MM.1S (cell line): ENCODE results near the gene GPR62.

Source experiments
- DNase-seq: peaks from one replicate; pipeline ENCODE4 v3.0.0-alpha.2; 2015
- H2AFZ ChIP-seq: fragments of 300-600 bp; sonication (generic); 2 replicates; pipeline ENCODE4 v1.6.0; 2016; ENCODE audit warnings: antibody characterized with exemption, low read length
- H3F3A ChIP-seq: fragments of 300-600 bp; sonication (generic); 2 replicates; pipeline ENCODE4 v1.6.1; 2016; ENCODE audit warnings: mild to moderate bottlenecking, antibody characterized with exemption, low read length, moderate library complexity, mixed read lengths; ENCODE audit not compliant: insufficient read depth
- H3K27ac ChIP-seq: fragments of 300-600 bp; sonication (generic); 2 replicates; pipeline ENCODE4 v1.5.1; 2016; ENCODE audit warnings: mild to moderate bottlenecking, low read length
- H3K27me3 ChIP-seq: fragments of 300-600 bp; sonication (generic); replicated peaks from 2 replicates; pipeline ENCODE4 v1.6.0; 2016; ENCODE audit warnings: low read length; ENCODE audit not compliant: insufficient read depth
- H3K36me3 ChIP-seq: fragments of 300-600 bp; sonication (generic); replicated peaks from 2 replicates; pipeline ENCODE4 v1.6.1; 2016; ENCODE audit warnings: mild to moderate bottlenecking, low read length, mixed read lengths; ENCODE audit not compliant: insufficient read depth
- H3K4me1 ChIP-seq: fragments of 300-600 bp; sonication (generic); 2 replicates; pipeline ENCODE4 v1.6.1; 2016; ENCODE audit warnings: low read length, mixed read lengths
- H3K4me2 ChIP-seq: fragments of 300-600 bp; sonication (generic); 2 replicates; pipeline ENCODE4 v1.6.0; 2016; ENCODE audit warnings: low read depth, low read length
- H3K4me3 ChIP-seq: fragments of 300-600 bp; sonication (generic); 2 replicates; pipeline ENCODE4 v1.5.1; 2016; ENCODE audit warnings: low read length, mixed read lengths
- H3K79me2 ChIP-seq: fragments of 300-600 bp; sonication (generic); 2 replicates; pipeline ENCODE4 v1.6.1; 2016; ENCODE audit warnings: mixed run types, low read length, mixed read lengths
- H3K9ac ChIP-seq: fragments of 300-600 bp; sonication (generic); 2 replicates; pipeline ENCODE4 v1.6.1; 2016; ENCODE audit warnings: low read length, mixed read lengths
- H3K9me2 ChIP-seq: fragments of 300-600 bp; sonication (generic); replicated peaks from 2 replicates; pipeline ENCODE4 v1.6.1; 2016; ENCODE audit warnings: mild to moderate bottlenecking, low read length, mixed read lengths; ENCODE audit not compliant: insufficient read depth
- H3K9me3 ChIP-seq: fragments of 300-600 bp; sonication (generic); replicated peaks from 2 replicates; pipeline ENCODE4 v1.6.1; 2016; ENCODE audit warnings: mild to moderate bottlenecking, low read length, mixed read lengths; ENCODE audit not compliant: insufficient read depth
- H4K20me1 ChIP-seq: fragments of 300-600 bp; sonication (generic); 2 replicates; pipeline ENCODE4 v1.6.1; 2016; ENCODE audit warnings: mild to moderate bottlenecking, low read length, moderate library complexity, mixed read lengths; ENCODE audit not compliant: insufficient read depth
- CTCF ChIP-seq: fragments of 300-600 bp; sonication (generic); IDR thresholded peaks from 2 replicates; pipeline ENCODE4 v1.5.1; 2016; ENCODE audit warnings: antibody characterized with exemption, low read length, mixed read lengths
- EZH2 ChIP-seq: fragments of 300-600 bp; sonication (generic); optimal IDR thresholded peaks from 2 replicates; pipeline ENCODE3; 2017; ENCODE audit warnings: low read depth, mild to moderate bottlenecking, antibody characterized with exemption, low read length, mixed read lengths
- EZH2phosphoT487 ChIP-seq: fragments of 300-600 bp; sonication (generic); IDR thresholded peaks from 2 replicates; pipeline ENCODE4 v1.6.1; 2018; ENCODE audit warnings: antibody characterized with exemption, low read length

The GPR62 gene

GRCh38 chr3:51945926-51946705 lies 9.1 kb upstream of the GPR62 start:
- H3K27ac ChIP-seq, result no peak overlapping the region
- H3K9ac ChIP-seq, result no peak overlapping the region
- H3K27me3 ChIP-seq, result no peaks in the 10 kb centered on the region
- 0 out of 2 replicates have a peak, but pooled peaks cover 6% of the 10 kb centered on the region for H3K4me1 ChIP-seq
- no peak overlapping the region for H3K4me3 ChIP-seq
- no peaks in the 10 kb centered on the region for H4K20me1 ChIP-seq
- no peaks in the 10 kb centered on the region for H3K36me3 ChIP-seq
- H3K9me2 ChIP-seq, result no peaks in the 10 kb centered on the region
- peaks cover 6% of the 10 kb centered on the region for H3K79me2 ChIP-seq
- H3K9me3 ChIP-seq, result no peaks in the 10 kb centered on the region
- H2AFZ ChIP-seq, result no peak overlapping the region
- no peak for TF ChIP-seq EZH2
- H3K4me2 ChIP-seq, result no peak overlapping the region
- no peak for DNase-seq
- H3F3A ChIP-seq, result no peaks in the 10 kb centered on the region

- Histone ChIP-seq H3K4me3 (no peak overlapping the region), H4K20me1 (no peaks in the 10 kb centered on the region), H3K27ac (no peak overlapping the region), H3K4me1 (0 out of 2 replicates have a peak, but pooled peaks cover 6% of the 10 kb centered on the region), H3F3A (no peaks in the 10 kb centered on the region), H3K9ac (no peak overlapping the region), H3K9me3 (no peaks in the 10 kb centered on the region), H3K36me3 (no peaks in the 10 kb centered on the region), H3K79me2 (no peaks in the 10 kb centered on the region), H3K27me3 (no peaks in the 10 kb centered on the region), H2AFZ (no peak overlapping the region), H3K9me2 (no peaks in the 10 kb centered on the region), H3K4me2 (no peak overlapping the region)
- TF ChIP-seq CTCF, result no peak
- TF ChIP-seq EZH2phosphoT487, result no peak
- TF ChIP-seq EZH2, result no peak
- DNase-seq, result no peak
Observed at GRCh38 chr3:51946796-51947195, 8.4 kb upstream of the GPR62 start.

GRCh38 chr3:51947215-51947900 lies 7.8 kb upstream of the GPR62 start:
- Histone ChIP-seq H3K4me2 (no peak overlapping the region), H3K4me1 (0 out of 2 replicates have a peak, but pooled peaks cover 6% of the 10 kb centered on the region), H2AFZ (no peak overlapping the region), H3K27ac (no peak overlapping the region), H4K20me1 (no peaks in the 10 kb centered on the region), H3K9me2 (no peaks in the 10 kb centered on the region), H3K9me3 (no peaks in the 10 kb centered on the region), H3K27me3 (no peaks in the 10 kb centered on the region), H3F3A (no peaks in the 10 kb centered on the region), H3K79me2 (no peaks in the 10 kb centered on the region), H3K4me3 (no peak overlapping the region), H3K9ac (no peak overlapping the region), H3K36me3 (no peaks in the 10 kb centered on the region)
- TF ChIP-seq EZH2 (no peak), CTCF (no peak), EZH2phosphoT487 (no peak)
- no peak for DNase-seq
